GM18520 (cell line): ENCODE data around the gene NT5C3B.
"Not testable (repeated sequence)": the region's sequence is repeated elsewhere in the genome, so short reads cannot be mapped to it uniquely, and the experiment has no call there.

Experiments used
- ATAC-seq: cut with Tn5 transposase; IDR thresholded peaks from one replicate; pipeline ENCODE4 v1.9.1; 2021; ENCODE audit not compliant: unreplicated experiment

The NT5C3B gene

GRCh38 chr17:41835800-41836549 lies at the start of gene NT5C3B:
Gene NT5C3B (minus strand): TSS chr17:41836232. CDS start chr17:41836193, 39 bp downstream.
- ATAC-seq: no peak

- ATAC-seq: no peak
These were observed 49.7 kb upstream of the NT5C3B start for GRCh38 chr17:41885733-41886132.

- ATAC-seq: no peak
These were observed 46.7 kb upstream of the NT5C3B start for GRCh38 chr17:41882756-41883155.

GRCh38 chr17:41880130-41880529 lies 44.1 kb upstream of the NT5C3B start:
- no peak for ATAC-seq

GRCh38 chr17:41874293-41874670 lies 38.2 kb upstream of the NT5C3B start:
- ATAC-seq: not testable (repeated sequence)

- no peak for ATAC-seq
These were observed 37.7 kb upstream of the NT5C3B start for GRCh38 chr17:41873559-41874292.

- ATAC-seq: no peak
These were observed 35.8 kb upstream of the NT5C3B start for GRCh38 chr17:41871789-41872188.

- no peak for ATAC-seq
These were observed 34.6 kb upstream of the NT5C3B start for GRCh38 chr17:41870627-41871026.

GRCh38 chr17:41870097-41870496 lies 34.1 kb upstream of the NT5C3B start:
- ATAC-seq: no peak

- no peak for ATAC-seq
These were observed 33.4 kb upstream of the NT5C3B start for GRCh38 chr17:41869426-41869825.

GRCh38 chr17:41868568-41868967 lies 32.5 kb upstream of the NT5C3B start:
- no peak for ATAC-seq

- no peak for ATAC-seq
These were observed 29.5 kb upstream of the NT5C3B start for GRCh38 chr17:41865596-41865893.

- ATAC-seq: peak; percentile 87
These were observed 29.0 kb upstream of the NT5C3B start, which contains the start of gene KLHL11 for GRCh38 chr17:41864836-41865595. Gene KLHL11 (minus strand): TSS chr17:41865423. CDS start chr17:41865370, 53 bp downstream.

- no peak for ATAC-seq
These were observed 28.4 kb upstream of the NT5C3B start for GRCh38 chr17:41864498-41864835.

GRCh38 chr17:41863074-41863848 lies 27.2 kb upstream of the NT5C3B start:
- ATAC-seq: no peak

GRCh38 chr17:41860254-41860931 lies 24.4 kb upstream of the NT5C3B start:
- no peak for ATAC-seq

- not testable (repeated sequence) for ATAC-seq
These were observed 15.3 kb upstream of the NT5C3B start for GRCh38 chr17:41851382-41851781.

- no peak for ATAC-seq
These were observed 13.4 kb upstream of the NT5C3B start for GRCh38 chr17:41849251-41849990.

- no peak for ATAC-seq
These were observed 12.8 kb upstream of the NT5C3B start for GRCh38 chr17:41848788-41849187.

- ATAC-seq: no peak
These were observed 8.9 kb upstream of the NT5C3B start for GRCh38 chr17:41844971-41845370.
